Vagina (tissue), 2 donors: ENCODE results near the gene MACROD2.

Source experiments
- POLR2A ChIP-seq, 2 donors: fragments of 450-650 bp; IDR thresholded peaks; one replicate each; pipeline ENCODE4 v1.6.1; 2017; ENCODE audit warnings: antibody characterized with exemption in 2 of 2, mild to moderate bottlenecking in 2 of 2, moderate library complexity in 2 of 2
- POLR2AphosphoS5 ChIP-seq, 2 donors: sonication (generic); formaldehyde crosslinking; IDR thresholded peaks; one replicate each; pipeline ENCODE4 v1.9.0; 2017; ENCODE audit warnings: antibody characterized with exemption in 2 of 2, mild to moderate bottlenecking in 2 of 2, low read depth in 1 of 2; ENCODE audit not compliant: insufficient read depth in 1 of 2
- TF ChIP-seq, protein P1 (sequence below), 3 experiments: fragments of 450-650 bp in 2 of 3; fragments of 200-600 bp in 1 of 3; sonication (generic) in 1 of 3; IDR thresholded peaks; one replicate each; pipeline ENCODE4 v1.5.1; 2017 to 2019; ENCODE audit warnings: antibody characterized with exemption in 3 of 3, mild to moderate bottlenecking in 2 of 3, moderate library complexity in 2 of 3

DNA sequence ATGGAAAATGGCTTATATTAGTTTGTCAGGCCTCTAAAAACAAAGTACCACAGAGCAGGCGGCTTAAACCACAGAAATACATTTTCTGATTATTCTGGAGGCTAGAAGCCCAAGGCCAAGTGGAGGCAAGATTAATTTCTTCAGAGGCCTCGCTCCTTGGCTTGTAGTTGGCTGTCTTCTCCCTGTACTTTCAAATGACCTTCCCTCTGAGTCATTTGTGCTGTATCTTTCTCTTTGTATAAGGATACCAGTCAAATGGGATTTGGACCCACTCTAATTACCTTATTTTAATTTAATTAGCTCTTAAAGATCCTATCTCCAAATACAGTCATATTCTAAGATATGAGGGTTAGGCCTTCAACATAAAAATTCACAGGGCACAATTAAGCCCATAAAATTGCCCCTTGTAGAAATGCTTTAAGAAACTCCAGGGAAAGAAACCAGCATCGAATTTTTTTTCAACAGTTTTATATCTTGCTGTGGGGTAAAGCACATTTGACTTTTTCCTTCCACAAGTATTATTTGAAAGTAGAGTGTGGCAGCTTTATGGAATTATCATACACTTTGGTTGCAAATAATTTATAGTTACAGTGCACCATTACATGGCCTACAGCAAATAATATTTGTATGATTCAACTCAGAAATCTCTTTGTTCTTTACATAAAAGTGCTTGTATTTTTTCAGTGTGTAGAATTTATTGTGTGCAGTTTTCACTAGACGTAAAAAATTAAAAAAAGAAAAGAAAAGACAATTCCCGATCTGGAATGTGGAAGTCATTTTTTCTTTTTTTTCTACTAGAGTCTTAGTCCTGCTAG is 1871.8 kb downstream of the MACROD2 start:
- TF ChIP-seq, protein P1, sequence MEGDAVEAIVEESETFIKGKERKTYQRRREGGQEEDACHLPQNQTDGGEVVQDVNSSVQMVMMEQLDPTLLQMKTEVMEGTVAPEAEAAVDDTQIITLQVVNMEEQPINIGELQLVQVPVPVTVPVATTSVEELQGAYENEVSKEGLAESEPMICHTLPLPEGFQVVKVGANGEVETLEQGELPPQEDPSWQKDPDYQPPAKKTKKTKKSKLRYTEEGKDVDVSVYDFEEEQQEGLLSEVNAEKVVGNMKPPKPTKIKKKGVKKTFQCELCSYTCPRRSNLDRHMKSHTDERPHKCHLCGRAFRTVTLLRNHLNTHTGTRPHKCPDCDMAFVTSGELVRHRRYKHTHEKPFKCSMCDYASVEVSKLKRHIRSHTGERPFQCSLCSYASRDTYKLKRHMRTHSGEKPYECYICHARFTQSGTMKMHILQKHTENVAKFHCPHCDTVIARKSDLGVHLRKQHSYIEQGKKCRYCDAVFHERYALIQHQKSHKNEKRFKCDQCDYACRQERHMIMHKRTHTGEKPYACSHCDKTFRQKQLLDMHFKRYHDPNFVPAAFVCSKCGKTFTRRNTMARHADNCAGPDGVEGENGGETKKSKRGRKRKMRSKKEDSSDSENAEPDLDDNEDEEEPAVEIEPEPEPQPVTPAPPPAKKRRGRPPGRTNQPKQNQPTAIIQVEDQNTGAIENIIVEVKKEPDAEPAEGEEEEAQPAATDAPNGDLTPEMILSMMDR (IDR thresholded peaks at IDR 0.05): no peak
- TF ChIP-seq POLR2A (IDR thresholded peaks at IDR 0.05): no peak
- no peak for TF ChIP-seq POLR2AphosphoS5 (IDR thresholded peaks at IDR 0.05; ENCODE audit: insufficient read depth in 1 of 2, low read depth in 1 of 2)
